Heart right ventricle (tissue), 16 donors: ENCODE data around the gene LPCAT3. TPM values are rescaled to one million over a fixed set of nuclear protein-coding genes. Genes with fewer than 3 reads are reported as not detected.
A peak's percentile ranks its signal among the peaks of the same experiment; 100 is the strongest.

ENCODE experiments used
- ATAC-seq, 8 donors: fragments of 200-7000 bp; cut with Tn5 transposase; one replicate each; pipeline ENCODE4 v1.9.1; 2020; ENCODE audit warnings: mild to moderate bottlenecking in 8 of 8, moderate library complexity in 8 of 8, moderate number of reproducible peaks in 1 of 8
- DNase-seq, 2 donors: peaks; one replicate each; pipeline ENCODE4 v3.0.0-alpha.2; 2020
- H3K27ac ChIP-seq, 10 donors: fragments of 200-600 bp; sonication (generic) in 2 of 10; one replicate each; pipeline versions ENCODE4 v1.5.0 to v1.8.0; 2020 to 2022; ENCODE audit warnings: mild to moderate bottlenecking in 3 of 10
- H3K27me3 ChIP-seq, 7 donors: fragments of 200-600 bp; one replicate each; pipeline ENCODE4 v1.8.0; 2021 to 2022; ENCODE audit warnings: mild to moderate bottlenecking in 2 of 7
- H3K36me3 ChIP-seq, 9 donors: fragments of 200-600 bp; sonication (generic) in 1 of 9; one replicate each; pipeline versions ENCODE4 v1.5.0 to v1.8.0; 2020 to 2022; ENCODE audit warnings: mild to moderate bottlenecking in 2 of 9
- H3K4me1 ChIP-seq, 9 donors: fragments of 200-600 bp; sonication (generic) in 1 of 9; one replicate each; pipeline versions ENCODE4 v1.5.0 to v1.8.0; 2020 to 2022; ENCODE audit warnings: mild to moderate bottlenecking in 4 of 9
- H3K4me3 ChIP-seq, 10 donors: fragments of 200-600 bp; sonication (generic) in 2 of 10; one replicate each; pipeline versions ENCODE4 v1.5.0 to v1.8.0; 2020 to 2022; ENCODE audit warnings: mild to moderate bottlenecking in 7 of 10, moderate library complexity in 2 of 10
- H3K9me3 ChIP-seq, 11 donors: fragments of 200-600 bp in 10 of 11; sonication (generic) in 2 of 11; one replicate each; pipeline versions ENCODE4 v1.5.0 to v1.8.0; 2013 to 2022; ENCODE audit warnings: mild to moderate bottlenecking in 2 of 11, control low read depth in 1 of 11, moderate library complexity in 1 of 11
- WGBS, 2 donors: extraction: QIAGEN DNeasy Blood & Tissue Kit; methylation state at CpG; one replicate each; pipeline ENCODE4 v1.1.7; 2013; ENCODE audit warnings: inconsistent platforms in 1 of 2; 5-methylcytosine and 5-hydroxymethylcytosine counted together
- intact Hi-C, 10 donors: fragments of 100-400 bp; cut with DNase I; formaldehyde crosslinking; loops; one replicate each; pipeline versions ENCODE4 v1.11.1 to v1.14.2; 2022
- polyA plus RNA-seq, 2 donors: library from polyadenylated mRNA; stranded (reverse); fragments of 200-250 nt; gene quantifications; one replicate each; pipeline ENCODE4 v1.2.3, GENCODE V29; 2013
- total RNA-seq, 10 donors: library from RNA; stranded (reverse); fragmentation: NEBNext Ultra II Directional in 3 of 10; extraction: Animal tissue kit (Norgen Biotek cat#: 25700) in 3 of 10; gene quantifications; one replicate each; pipeline versions ENCODE4 v1.2.1 to v1.2.4, GENCODE V29; 2021 to 2023
- TF ChIP-seq, protein P1 (sequence below), 9 donors: fragments of 200-600 bp; sonication (generic) in 2 of 9; IDR thresholded peaks; one replicate each; pipeline versions ENCODE4 v1.5.0 to v1.8.0; 2021 to 2022; ENCODE audit warnings: antibody characterized with exemption in 9 of 9, mild to moderate bottlenecking in 5 of 9, moderate library complexity in 1 of 9
- donor health status: Arrhythmogenic right ventricular cardiomyopathy.
- donor health status: ischemic (EF 13 %, LVEDD 7.1; RV severe dilation, severe dysfunction).
- donor health status: healthy with polysubstance abuse.
- donor health status: DM: no; HTN: yes; CAD: no.
- donor health status: DM: no; HTN: no; CAD: no.
- donor health status: ischemic (EF 25% LVEDD 6.9; RV normal size, moderate dysfunction).
- donor health status: ischemic (EF 25% LVEDD 5.7; RV mildly dilated, moderate dysfunction).
- donor health status: healthy.
- donor health status: DM: yes; HTN: yes; CAD: no.
- donor health status: Ischemic cardiomyopathy.
- donor health status: ischemic (EF 35%, LVEDD 5.7; RV mildly dilated, moderate dysfunction).
- donor health status: nonischemic (EF 11% LVEDD 7.7; RV severe dilation, severe dysfunction).
- donor health status: DM: yes; HTN: yes; CAD: no.
- donor health status: PGD.
- donor health status: ischemic (EF 29% LVEDD 5.4; RV normal size, mild dysfunction).
- donor health status: nonischemic (EF 23%, LVEDD 6.1; RV moderate dilation, normal function).

LPCAT3 gene
- total and polyA plus RNA-seq, 12 donors: 19.9 to 65.8 (median 35.5) TPM

DNA sequence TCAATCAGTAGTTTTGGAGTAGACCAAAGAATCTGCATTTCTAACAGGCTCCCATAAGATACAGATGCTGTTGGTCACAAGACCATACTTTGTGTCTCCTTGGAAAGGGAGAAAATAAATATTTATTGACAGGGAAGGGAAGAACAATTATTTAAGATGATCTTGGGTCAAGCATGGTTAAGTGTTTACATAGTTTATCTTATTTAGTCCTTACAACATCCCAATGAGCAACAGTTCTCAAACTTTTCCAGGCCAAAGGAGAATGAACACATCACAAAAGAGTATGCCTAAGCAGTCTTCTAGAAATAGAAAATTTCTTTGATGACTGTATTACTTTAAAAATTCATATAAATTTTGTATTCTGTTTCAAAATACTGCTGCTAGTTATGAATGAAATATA is 8.8 kb downstream of the LPCAT3 start:
- no peak overlapping the region for H3K4me3 ChIP-seq
- ATAC-seq (no peak), DNase-seq (no peak)
- intact Hi-C loops: no loop called here
- H3K9me3 ChIP-seq: no peaks in the 10 kb centered on the region
- H3K27me3 ChIP-seq: no peaks in the 10 kb centered on the region
- peaks cover 0 to 58% (median 14%) of the 10 kb centered on the region in 9 donors for H3K4me1 ChIP-seq
- peak overlapping the region in 1 of 10 donors; percentile 26 for H3K27ac ChIP-seq
- TF ChIP-seq, protein P1, sequence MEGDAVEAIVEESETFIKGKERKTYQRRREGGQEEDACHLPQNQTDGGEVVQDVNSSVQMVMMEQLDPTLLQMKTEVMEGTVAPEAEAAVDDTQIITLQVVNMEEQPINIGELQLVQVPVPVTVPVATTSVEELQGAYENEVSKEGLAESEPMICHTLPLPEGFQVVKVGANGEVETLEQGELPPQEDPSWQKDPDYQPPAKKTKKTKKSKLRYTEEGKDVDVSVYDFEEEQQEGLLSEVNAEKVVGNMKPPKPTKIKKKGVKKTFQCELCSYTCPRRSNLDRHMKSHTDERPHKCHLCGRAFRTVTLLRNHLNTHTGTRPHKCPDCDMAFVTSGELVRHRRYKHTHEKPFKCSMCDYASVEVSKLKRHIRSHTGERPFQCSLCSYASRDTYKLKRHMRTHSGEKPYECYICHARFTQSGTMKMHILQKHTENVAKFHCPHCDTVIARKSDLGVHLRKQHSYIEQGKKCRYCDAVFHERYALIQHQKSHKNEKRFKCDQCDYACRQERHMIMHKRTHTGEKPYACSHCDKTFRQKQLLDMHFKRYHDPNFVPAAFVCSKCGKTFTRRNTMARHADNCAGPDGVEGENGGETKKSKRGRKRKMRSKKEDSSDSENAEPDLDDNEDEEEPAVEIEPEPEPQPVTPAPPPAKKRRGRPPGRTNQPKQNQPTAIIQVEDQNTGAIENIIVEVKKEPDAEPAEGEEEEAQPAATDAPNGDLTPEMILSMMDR (IDR thresholded peaks at IDR 0.05): no peak
- peaks cover 0 to 69% (median 0%) of the 10 kb centered on the region in 9 donors for H3K36me3 ChIP-seq

DNA sequence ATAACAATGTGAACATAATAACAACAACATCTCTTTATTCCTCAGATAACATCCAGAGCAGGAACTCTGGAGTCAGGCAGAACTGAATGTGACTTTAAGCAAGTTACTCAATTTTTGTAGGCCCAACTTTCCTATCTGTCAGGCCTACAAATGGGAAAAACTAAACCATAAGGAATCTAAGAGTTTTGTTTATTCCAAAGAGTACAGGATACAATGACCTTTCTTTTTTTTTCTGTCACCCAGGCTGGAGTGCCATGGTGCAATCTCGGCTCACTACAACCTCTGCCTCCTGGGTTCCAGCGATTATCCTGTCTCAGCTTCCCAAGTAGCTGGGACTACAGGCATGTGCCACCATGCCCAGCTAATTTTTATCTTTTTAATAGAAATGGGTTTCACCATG is 9.4 kb downstream of the LPCAT3 start:
- ATAC-seq (no peak), DNase-seq (no peak)
- Histone ChIP-seq H3K4me3 (no peak overlapping the region), H3K4me1 (peaks cover 0 to 63% (median 14%) of the 10 kb centered on the region in 9 donors), H3K27ac (peak overlapping the region in 1 of 10 donors; percentile 26), H3K27me3 (no peaks in the 10 kb centered on the region), H3K9me3 (no peaks in the 10 kb centered on the region), H3K36me3 (peaks cover 0 to 69% (median 0%) of the 10 kb centered on the region in 9 donors)
- intact Hi-C loops: no loop called here
- WGBS, 2 donors: 97 to 98% methylated on average over 2 of the region's 2 CpGs
- TF ChIP-seq, protein P1 (IDR thresholded peaks at IDR 0.05): no peak

- Histone ChIP-seq H3K36me3 (peaks cover 0 to 55% (median 0%) of the 10 kb centered on the region in 9 donors), H3K9me3 (no peaks in the 10 kb centered on the region), H3K27ac (no peak overlapping the region), H3K4me3 (no peak overlapping the region), H3K27me3 (no peaks in the 10 kb centered on the region), H3K4me1 (peaks cover 0 to 62% (median 14%) of the 10 kb centered on the region in 9 donors)
- DNase-seq (no peak), ATAC-seq (no peak)
- TF ChIP-seq, protein P1 (IDR thresholded peaks at IDR 0.05): no peak
- WGBS, 2 donors: 90 to 94% methylated on average over 3 of the region's 3 CpGs
- intact Hi-C loops: no loop called here
Observed at GRCh38 chr12:7006639-7007038, 11.6 kb downstream of the LPCAT3 start.

GRCh38 chr12:7005311-7005710 is 13.0 kb downstream of the LPCAT3 start:
- DNase-seq (no peak), ATAC-seq (no peak)
- Histone ChIP-seq H3K4me1 (peaks cover 0 to 61% (median 14%) of the 10 kb centered on the region in 9 donors), H3K27me3 (no peaks in the 10 kb centered on the region), H3K27ac (no peak overlapping the region), H3K36me3 (peaks cover 0 to 47% (median 0%) of the 10 kb centered on the region in 9 donors), H3K9me3 (no peaks in the 10 kb centered on the region), H3K4me3 (no peak overlapping the region)
- 84 to 85% methylated on average over 2 of the region's 2 CpGs for WGBS, 2 donors
- TF ChIP-seq, protein P1 (IDR thresholded peaks at IDR 0.05): no peak
- intact Hi-C loops: no loop called here
